HepG2 (cell line): ENCODE results near the gene TMEM198. TPM values are rescaled to one million over a fixed set of nuclear protein-coding genes. Genes with fewer than 3 reads are reported as not detected.
A peak's percentile ranks its signal among the peaks of the same experiment; 100 is the strongest.

ENCODE experiments used
- ETS1 ChIP-seq: sonication (generic); formaldehyde crosslinking; IDR thresholded peaks from 2 replicates; pipeline ENCODE4 v1.4.0; 2020; ENCODE audit warnings: missing genetic modification reagents
- EZH2 ChIP-seq: conservative IDR thresholded peaks from 2 replicates; pipeline ENCODE4 v1.6.1; 2012; ENCODE audit warnings: mild to moderate bottlenecking, low read depth, low read length, moderate library complexity
- GRHL1 ChIP-seq: sonication (generic); formaldehyde crosslinking; conservative IDR thresholded peaks from 2 replicates; pipeline ENCODE4 v1.8.0; 2022; ENCODE audit warnings: missing genetic modification reagents
- KDM3A ChIP-seq: IDR thresholded peaks from 2 replicates; pipeline ENCODE4 v1.6.1; 2018; ENCODE audit warnings: low read depth, missing compliant biosample characterization
- KLF15 ChIP-seq: sonication (generic); formaldehyde crosslinking; IDR thresholded peaks from 2 replicates; pipeline ENCODE4 v1.8.1; 2023; ENCODE audit warnings: borderline replicate concordance, mild to moderate bottlenecking, inconsistent platforms, missing genetic modification reagents, mixed read lengths
- SCMH1 ChIP-seq: sonication (generic); formaldehyde crosslinking; IDR thresholded peaks from 2 replicates; pipeline ENCODE4 v1.9.0; 2021; ENCODE audit warnings: missing genetic modification reagents, mild to moderate bottlenecking, borderline replicate concordance
- SMYD3 ChIP-seq: sonication (generic); formaldehyde crosslinking; IDR thresholded peaks from 2 replicates; pipeline ENCODE4 v1.8.1; 2023; ENCODE audit warnings: mild to moderate bottlenecking, missing genetic modification reagents
- TEAD3 ChIP-seq: optimal IDR thresholded peaks from 2 replicates; pipeline ENCODE3; 2016; ENCODE audit warnings: borderline replicate concordance
- ZBTB49 ChIP-seq: sonication (generic); formaldehyde crosslinking; IDR thresholded peaks from 2 replicates; pipeline ENCODE4 v1.4.0; 2020; ENCODE audit warnings: missing genetic modification reagents, borderline replicate concordance
- ZBTB8A ChIP-seq: sonication (generic); formaldehyde crosslinking; IDR thresholded peaks from 2 replicates; pipeline ENCODE4 v1.4.0; 2020; ENCODE audit warnings: mild to moderate bottlenecking, low read depth, missing genetic modification reagents, borderline replicate concordance
- ZNF12 ChIP-seq: sonication (generic); formaldehyde crosslinking; IDR thresholded peaks from 2 replicates; pipeline ENCODE4 v1.5.0; 2020; ENCODE audit warnings: missing genetic modification reagents
- ZNF260 ChIP-seq: sonication (generic); formaldehyde crosslinking; IDR thresholded peaks from 2 replicates; pipeline ENCODE4 v1.4.0; 2020; ENCODE audit warnings: missing genetic modification reagents, low read depth, mild to moderate bottlenecking, borderline replicate concordance
- ZNF264 ChIP-seq: sonication (generic); formaldehyde crosslinking; IDR thresholded peaks from 2 replicates; pipeline ENCODE4 v1.4.0; 2020; ENCODE audit warnings: missing genetic modification reagents
- ZNF510 ChIP-seq: sonication (generic); formaldehyde crosslinking; IDR thresholded peaks from 2 replicates; pipeline ENCODE4 v1.4.0; 2020; ENCODE audit warnings: low read depth, mild to moderate bottlenecking, missing genetic modification reagents
- ZNF552 ChIP-seq: sonication (generic); formaldehyde crosslinking; IDR thresholded peaks from 2 replicates; pipeline ENCODE4 v1.9.0; 2022; ENCODE audit warnings: missing genetic modification reagents, mild to moderate bottlenecking, borderline replicate concordance
- polyA plus RNA-seq, 8 experiments: library from polyadenylated mRNA; depleted of rRNA in 3 of 8; stranded (reverse) in 7 of 8; unstranded in 1 of 8; fragments of >200 nt; fragmentation: Illumina TruSeq in 4 of 8; extraction: Trizol in 4 of 8; gene quantifications; 2 replicates each; pipeline versions ENCODE4 v1.2.1 to v1.2.3, GENCODE V29; 2011 to 2016; ENCODE audit warnings: low read depth in 4 of 8, missing spikeins in 1 of 8, mixed read lengths in 1 of 8; ENCODE audit not compliant: insufficient read depth in 1 of 8
- total RNA-seq, 5 experiments: library from RNA; depleted of rRNA; stranded (reverse); fragments of >200 nt; fragmentation: Illumina TruSeq; extraction: Trizol; gene quantifications; 2 replicates each; pipeline ENCODE4 v1.2.3, GENCODE V29; 2016; ENCODE audit warnings: low read depth in 1 of 5

Gene TMEM198
- total and polyA plus RNA-seq, 2 of the 13 experiments (the other 11 are each of a cell fraction or from before 2014, with no cell fraction given), result 17.3 to 23.5 TPM

GRCh38 chr2:219543596-219544358, at the start of gene TMEM198, which contains the start of gene CHPF (continued):
- no peak for TF ChIP-seq ZNF552
- TF ChIP-seq SMYD3 (CRISPR knock-in tag), result peak; percentile 62; the same call in 1 of the 2 replicates
- TF ChIP-seq ZBTB8A (CRISPR knock-in tag), result no peak
- TF ChIP-seq KLF15, result no peak; the same call in 1 of the 2 replicates
- TF ChIP-seq ZNF260 (CRISPR knock-in tag), result no peak
- TF ChIP-seq ZNF264 (CRISPR knock-in tag), result peak; percentile 95
- no peak for TF ChIP-seq EZH2
- TF ChIP-seq ZNF510 (CRISPR knock-in tag), result 0 out of 2 replicates have a peak, but pooled peaks have one; percentile 31
- peak; percentile 54 for TF ChIP-seq ZNF12 (CRISPR knock-in tag)
- no peak for TF ChIP-seq TEAD3 (CRISPR knock-in tag)
- TF ChIP-seq ZBTB49 (CRISPR knock-in tag), result peak; percentile 78; the same call in 1 of the 2 replicates
- no peak for TF ChIP-seq SCMH1 (CRISPR knock-in tag)
- TF ChIP-seq GRHL1 (CRISPR knock-in tag), result no peak
- TF ChIP-seq ETS1 (CRISPR knock-in tag), result peak; percentile 80
- peak; percentile 83; the same call in 1 of the 2 replicates for TF ChIP-seq KDM3A (CRISPR knock-in tag)
- TF ChIP-seq, all 625 proteins: peak for 401
